Activated T-helper 2 cell treated with anti-CD3 and anti-CD28 coated beads, Interferon-gamma antibody, Interleukin-2, Interleukin-4, amounts not matched to agents 10 μg/mL and 5 μg/mL and 100 μg/mL, durations not matched to agents 14 hours and 24 hours and 36 hours (primary cell): Measurements from ENCODE around the gene CCDC91. TPM values are rescaled to one million over a fixed set of nuclear protein-coding genes. Genes with fewer than 3 reads are reported as not detected.

Experiments used
- DNase-seq: peaks from one replicate; pipeline ENCODE4 v3.0.0; 2021; ENCODE audit warnings: low spot score
- H3K27ac Mint-ChIP-seq: one replicate; pipeline ENCODE4 v1.8.0; 2021; ENCODE audit warnings: mixed read lengths
- H3K27me3 Mint-ChIP-seq: one replicate; pipeline ENCODE4 v1.8.0; 2021; ENCODE audit warnings: low read depth, mixed read lengths
- H3K36me3 Mint-ChIP-seq: one replicate; pipeline ENCODE4 v1.8.0; 2021; ENCODE audit warnings: low read depth, mixed read lengths
- H3K4me1 Mint-ChIP-seq: one replicate; pipeline ENCODE4 v1.8.0; 2021; ENCODE audit warnings: low read depth, mixed read lengths
- H3K4me3 Mint-ChIP-seq: one replicate; pipeline ENCODE4 v1.8.0; 2021; ENCODE audit warnings: low read depth, mild to moderate bottlenecking, moderate library complexity, mixed read lengths
- H3K9me3 Mint-ChIP-seq: one replicate; pipeline ENCODE4 v1.8.0; 2021; ENCODE audit warnings: mixed read lengths
- intact Hi-C: fragments of 100-400 bp; cut with micrococcal nuclease; formaldehyde crosslinking; loops from one replicate; pipeline ENCODE4 v1.15.1; 2023
- total RNA-seq: library from RNA; stranded (reverse); gene quantifications from 2 replicates; pipeline ENCODE4 v1.2.3, GENCODE V29; 2022

The CCDC91 gene
- total RNA-seq, 1 donor from 2014 or later, result 13.7 TPM

GRCh38 chr12:28171356-28172060 lies 18.7 kb upstream of the CCDC91 start:
- no peaks in the 10 kb centered on the region for H3K36me3 Mint-ChIP-seq
- intact Hi-C loops, result loop anchor here (5.0 kb wide), 1 partner anchor 199 kb away; the partner anchor contains the start of gene PTHLH
- H3K27me3 Mint-ChIP-seq, result no peaks in the 10 kb centered on the region
- H3K27ac Mint-ChIP-seq, result no peak overlapping the region
- no peaks in the 10 kb centered on the region for H3K9me3 Mint-ChIP-seq
- DNase-seq, result no peak
- no peak overlapping the region for H3K4me3 Mint-ChIP-seq
- H3K4me1 Mint-ChIP-seq, result peaks cover 5% of the 10 kb centered on the region

DNA sequence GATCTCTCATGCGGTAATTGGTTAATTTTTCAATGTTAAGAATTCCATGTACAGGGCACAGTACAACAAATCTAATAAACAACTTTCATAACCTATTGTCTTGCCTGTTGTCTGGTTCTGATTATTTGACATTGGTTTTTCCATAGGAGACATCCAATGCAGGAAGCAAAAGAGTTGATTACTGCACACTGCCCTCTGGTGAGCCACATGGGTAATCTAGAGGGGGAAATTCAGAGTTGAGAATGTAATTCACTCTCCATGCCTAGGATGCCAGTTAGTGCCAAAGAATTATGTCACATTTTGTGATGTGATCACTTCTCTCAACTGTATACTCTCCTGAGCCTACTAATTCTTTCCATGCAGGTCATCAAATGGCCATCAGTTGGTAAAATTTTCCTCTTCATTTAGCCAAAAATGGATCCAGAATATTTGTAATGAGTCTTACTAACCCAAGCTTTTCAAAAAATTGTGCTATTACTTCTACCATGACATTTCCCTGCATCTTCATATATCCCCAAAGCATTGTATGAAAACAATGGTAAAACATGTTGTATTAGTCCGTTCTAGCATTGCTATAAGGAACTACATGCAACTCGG lies 17.7 kb upstream of the CCDC91 start:
- no peak for DNase-seq
- intact Hi-C loops, result loop anchor here (5.0 kb wide), 1 partner anchor 200 kb away; the partner anchor contains the start of gene PTHLH
- peaks cover 5% of the 10 kb centered on the region for H3K4me1 Mint-ChIP-seq
- no peak overlapping the region for H3K4me3 Mint-ChIP-seq
- no peaks in the 10 kb centered on the region for H3K36me3 Mint-ChIP-seq
- no peaks in the 10 kb centered on the region for H3K9me3 Mint-ChIP-seq
- no peak overlapping the region for H3K27ac Mint-ChIP-seq
- H3K27me3 Mint-ChIP-seq, result no peaks in the 10 kb centered on the region

GRCh38 chr12:28173440-28173839 lies 16.8 kb upstream of the CCDC91 start:
- H3K27ac Mint-ChIP-seq, result no peak overlapping the region
- H3K4me1 Mint-ChIP-seq, result peaks cover 5% of the 10 kb centered on the region
- H3K9me3 Mint-ChIP-seq, result no peaks in the 10 kb centered on the region
- no peak for DNase-seq
- no peaks in the 10 kb centered on the region for H3K36me3 Mint-ChIP-seq
- intact Hi-C loops, result loop anchor here (5.0 kb wide), 1 partner anchor 201 kb away; the partner anchor contains the start of gene PTHLH
- H3K4me3 Mint-ChIP-seq, result no peak overlapping the region
- H3K27me3 Mint-ChIP-seq, result no peaks in the 10 kb centered on the region

DNA sequence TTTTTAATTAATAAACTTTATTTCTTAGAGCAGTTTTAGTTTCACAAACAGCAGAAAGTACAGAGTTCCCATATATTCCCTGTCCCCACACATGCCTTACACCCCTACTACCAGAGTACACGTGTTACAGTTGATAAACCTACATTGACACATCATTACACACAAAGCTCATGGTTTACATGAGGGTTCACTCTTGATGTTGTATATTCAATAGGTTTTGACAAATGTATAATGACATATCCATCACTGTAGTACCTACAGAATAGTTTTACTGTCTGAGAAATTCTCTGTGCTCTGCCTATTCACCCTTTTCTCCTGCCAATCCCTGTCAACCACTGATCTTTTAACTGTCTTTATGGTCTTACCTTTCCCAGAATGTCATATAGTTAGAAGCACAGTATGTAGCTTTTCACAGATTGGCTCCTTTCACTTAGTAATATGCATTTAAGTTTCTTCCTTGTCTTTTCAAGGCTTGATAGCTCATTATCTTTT lies 15.1 kb upstream of the CCDC91 start:
- peaks cover 5% of the 10 kb centered on the region for H3K4me1 Mint-ChIP-seq
- H3K36me3 Mint-ChIP-seq, result no peaks in the 10 kb centered on the region
- DNase-seq, result no peak
- H3K9me3 Mint-ChIP-seq, result no peaks in the 10 kb centered on the region
- H3K4me3 Mint-ChIP-seq, result no peak overlapping the region
- H3K27ac Mint-ChIP-seq, result no peak overlapping the region
- no peaks in the 10 kb centered on the region for H3K27me3 Mint-ChIP-seq
- intact Hi-C loops, result no loop called here

DNA sequence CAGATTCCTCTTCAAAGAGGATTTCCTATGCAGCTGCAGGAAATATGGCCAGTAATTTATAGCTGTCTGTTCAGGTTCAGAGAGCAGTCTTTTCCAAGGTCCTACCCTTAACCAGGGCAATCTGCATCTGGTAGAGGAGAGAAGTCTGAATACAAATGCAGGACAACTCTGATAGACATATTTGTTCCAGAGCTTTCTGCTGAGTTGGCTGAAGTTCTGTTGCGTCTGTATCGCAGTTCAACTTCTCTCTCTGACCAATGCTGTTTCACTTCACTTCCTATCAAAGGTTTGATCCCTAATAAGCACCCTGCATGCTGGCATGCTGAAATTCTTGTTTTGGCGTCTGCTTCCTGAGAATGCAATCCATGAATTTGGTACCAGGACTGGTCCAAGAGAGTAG lies 14.0 kb upstream of the CCDC91 start:
- DNase-seq, result no peak
- Mint-ChIP-seq H3K9me3 (no peaks in the 10 kb centered on the region), H3K36me3 (no peaks in the 10 kb centered on the region), H3K4me3 (no peak overlapping the region), H3K27ac (no peak overlapping the region), H3K4me1 (peaks cover 5% of the 10 kb centered on the region), H3K27me3 (no peaks in the 10 kb centered on the region)
- intact Hi-C loops, result no loop called here

DNA sequence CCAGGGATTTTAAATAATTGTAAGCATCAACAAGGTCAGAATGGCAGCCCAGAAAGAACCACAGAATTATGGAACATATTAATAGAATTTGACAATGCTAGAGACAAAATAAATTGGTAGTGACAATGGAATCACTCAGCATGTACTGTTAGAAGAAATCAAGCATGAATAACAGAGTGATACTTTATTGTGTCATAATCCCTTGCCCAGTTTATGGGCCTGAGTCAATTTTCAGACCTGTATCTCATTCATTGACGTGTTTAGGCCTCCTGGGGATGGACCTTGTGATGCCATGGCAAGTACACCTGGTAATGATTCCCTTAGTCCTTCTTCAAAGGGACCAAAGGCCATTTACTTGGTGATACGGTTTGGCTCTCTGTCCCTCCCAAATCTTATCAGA lies 12.8 kb upstream of the CCDC91 start:
- no peak for DNase-seq
- Mint-ChIP-seq H3K27ac (no peak overlapping the region), H3K4me3 (no peak overlapping the region), H3K27me3 (no peaks in the 10 kb centered on the region), H3K4me1 (no peaks in the 10 kb centered on the region), H3K36me3 (no peaks in the 10 kb centered on the region), H3K9me3 (no peaks in the 10 kb centered on the region)
- intact Hi-C loops, result no loop called here

GRCh38 chr12:28177905-28178304 lies 12.4 kb upstream of the CCDC91 start:
- Mint-ChIP-seq H3K9me3 (no peaks in the 10 kb centered on the region), H3K4me3 (no peak overlapping the region), H3K27me3 (no peaks in the 10 kb centered on the region), H3K36me3 (no peaks in the 10 kb centered on the region), H3K4me1 (no peaks in the 10 kb centered on the region), H3K27ac (no peak overlapping the region)
- no peak for DNase-seq
- intact Hi-C loops, result no loop called here

DNA sequence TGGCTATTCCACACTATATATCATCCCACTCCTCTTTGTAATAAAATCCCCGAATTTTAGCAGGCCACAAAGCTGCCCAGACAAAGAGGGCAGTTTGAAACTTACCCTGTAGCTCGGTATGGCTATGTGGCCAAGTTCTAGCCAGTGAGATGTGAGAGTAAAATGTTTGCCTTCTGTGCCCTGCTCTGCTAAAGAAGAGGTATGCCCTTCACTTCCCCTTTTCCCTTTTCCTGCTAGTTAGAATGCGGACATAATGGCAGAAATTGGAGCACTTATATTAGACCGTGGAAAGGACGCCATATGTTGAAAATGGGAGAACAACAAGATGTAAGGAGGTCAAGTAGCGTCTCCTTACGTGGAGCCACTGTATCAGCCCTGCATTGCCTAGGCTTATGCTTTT lies 11.5 kb upstream of the CCDC91 start:
- peaks cover 3% of the 10 kb centered on the region for H3K9me3 Mint-ChIP-seq
- H3K27me3 Mint-ChIP-seq, result no peaks in the 10 kb centered on the region
- H3K4me1 Mint-ChIP-seq, result no peaks in the 10 kb centered on the region
- intact Hi-C loops, result no loop called here
- no peak overlapping the region for H3K4me3 Mint-ChIP-seq
- H3K36me3 Mint-ChIP-seq, result no peaks in the 10 kb centered on the region
- DNase-seq, result no peak
- no peak overlapping the region for H3K27ac Mint-ChIP-seq

- DNase-seq, result no peak
- Mint-ChIP-seq H3K4me3 (no peak overlapping the region), H3K4me1 (no peaks in the 10 kb centered on the region), H3K27me3 (no peaks in the 10 kb centered on the region), H3K36me3 (no peaks in the 10 kb centered on the region), H3K9me3 (peaks cover 4% of the 10 kb centered on the region), H3K27ac (no peak overlapping the region)
- intact Hi-C loops, result no loop called here
These were observed 9.5 kb upstream of the CCDC91 start for GRCh38 chr12:28180786-28181185.

GRCh38 chr12:28184375-28184774 lies 5.9 kb upstream of the CCDC91 start:
- Mint-ChIP-seq H3K9me3 (peaks cover 13% of the 10 kb centered on the region), H3K4me1 (peaks cover 6% of the 10 kb centered on the region), H3K27ac (no peak overlapping the region), H3K36me3 (no peaks in the 10 kb centered on the region), H3K27me3 (no peaks in the 10 kb centered on the region), H3K4me3 (no peak overlapping the region)
- intact Hi-C loops, result no loop called here
- DNase-seq, result no peak

- intact Hi-C loops, result no loop called here
- no peak for DNase-seq
- Mint-ChIP-seq H3K9me3 (peaks cover 20% of the 10 kb centered on the region), H3K27ac (no peak overlapping the region), H3K27me3 (no peaks in the 10 kb centered on the region), H3K36me3 (no peaks in the 10 kb centered on the region), H3K4me3 (no peak overlapping the region), H3K4me1 (peaks cover 20% of the 10 kb centered on the region)
These were observed 3.8 kb upstream of the CCDC91 start for GRCh38 chr12:28186500-28186899.

DNA sequence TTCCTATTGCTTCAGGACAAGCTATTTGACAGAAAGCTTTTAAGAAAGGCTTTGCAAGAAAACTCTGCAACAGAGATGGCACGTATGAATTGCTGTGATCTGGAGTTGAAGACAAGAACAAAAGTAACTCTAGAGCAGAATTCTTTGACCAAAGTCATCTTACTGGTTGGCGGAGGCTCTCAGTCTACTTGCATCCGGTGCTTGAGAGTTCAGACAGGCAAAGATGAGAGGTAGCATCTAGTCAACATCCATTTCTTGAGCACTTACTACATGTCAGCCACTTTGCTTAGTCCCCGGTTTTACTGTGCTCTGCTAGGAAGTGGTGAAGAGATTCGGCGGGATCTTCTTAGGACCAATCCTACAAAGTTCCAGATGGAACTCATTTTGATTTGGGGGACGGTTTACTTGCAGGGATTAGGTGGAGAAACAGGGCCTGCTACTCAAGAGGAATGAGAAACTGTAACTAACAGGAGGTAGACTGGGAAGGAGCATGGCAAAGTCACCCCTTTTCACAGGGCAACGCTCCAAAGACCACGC lies 404 bp upstream of the CCDC91 start:
- H3K27me3 Mint-ChIP-seq, result no peaks in the 10 kb centered on the region
- intact Hi-C loops, result loop anchor here (1.0 kb wide), 3 partner anchors 33 to 368 kb away; no protein-coding TSS in a partner anchor
- peak overlapping the region; percentile 91 for H3K4me3 Mint-ChIP-seq
- DNase-seq, result no peak
- peaks cover 30% of the 10 kb centered on the region for H3K4me1 Mint-ChIP-seq
- H3K27ac Mint-ChIP-seq, result peak overlapping the region; percentile 96
- no peaks in the 10 kb centered on the region for H3K36me3 Mint-ChIP-seq
- peaks cover 16% of the 10 kb centered on the region for H3K9me3 Mint-ChIP-seq
